Neural progenitor cell (in vitro differentiated cells): Measurements from ENCODE around the gene KBTBD4.

Experiments used
- CTCF ChIP-seq: fragments of 200-600 bp; sonication (generic); IDR thresholded peaks from 2 replicates; pipeline ENCODE4 v1.5.1; 2017; ENCODE audit warnings: antibody characterized with exemption, mild to moderate bottlenecking
- EZH2 ChIP-seq: fragments of 200-600 bp; sonication (generic); IDR thresholded peaks from 2 replicates; pipeline ENCODE4 v1.6.1; 2017; ENCODE audit warnings: antibody characterized with exemption, mild to moderate bottlenecking, moderate library complexity
- EZH2phosphoT487 ChIP-seq: fragments of 200-600 bp; sonication (generic); IDR thresholded peaks from 2 replicates; pipeline ENCODE4 v1.6.1; 2017; ENCODE audit warnings: antibody characterized with exemption

- no peak for TF ChIP-seq CTCF
- TF ChIP-seq EZH2: no peak
- no peak for TF ChIP-seq EZH2phosphoT487
Observed at GRCh38 chr11:47558695-47559094, 20.1 kb downstream of the KBTBD4 start.
